ENCODE data around the gene MYADML2.

Gene MYADML2

GRCh38 chr17:81927653-81928543 lies 19.1 kb downstream of the MYADML2 start, which contains the start of gene MAFG:
Gene MAFG (minus strand): TSS chr17:81927735. CDS start chr17:81923185, 4,550 bp downstream.
- Histone ChIP-seq H3K4me1 (ENCODE audit: control insufficient read depth, insufficient read depth, low read length) (peaks cover 32% of the 10 kb centered on the region), H3K4me3 (ENCODE audit: insufficient read depth, low read depth, low read length) (peak within 1 kb of the TSS; percentile 67), H3K27me3 (ENCODE audit: control insufficient read depth, insufficient read depth, low read length, poor library complexity, severe bottlenecking) (peaks cover 17% of the 10 kb centered on the region), H3K36me3 (ENCODE audit: control insufficient read depth, insufficient read depth, low read length) (no peaks in the 10 kb centered on the region), H3K9me3 (ENCODE audit: control insufficient read depth, low read length) (no peaks in the 10 kb centered on the region), H3K27ac (ENCODE audit: insufficient read depth, low read depth, low read length, poor library complexity, severe bottlenecking) (peak within 1 kb of the TSS; percentile 76)
- WGBS, 2 experiments, result 1% methylated on average over 98 of the region's 98 CpGs

- peak overlapping the region; percentile 76 for H3K27ac ChIP-seq (ENCODE audit: insufficient read depth, low read depth, low read length, poor library complexity, severe bottlenecking)
- H3K9me3 ChIP-seq (ENCODE audit: control insufficient read depth, low read length), result no peaks in the 10 kb centered on the region
- H3K27me3 ChIP-seq (ENCODE audit: control insufficient read depth, insufficient read depth, low read length, poor library complexity, severe bottlenecking), result peaks cover 17% of the 10 kb centered on the region
- peak overlapping the region; percentile 67 for H3K4me3 ChIP-seq (ENCODE audit: insufficient read depth, low read depth, low read length)
- H3K36me3 ChIP-seq (ENCODE audit: control insufficient read depth, insufficient read depth, low read length), result no peaks in the 10 kb centered on the region
- H3K4me1 ChIP-seq (ENCODE audit: control insufficient read depth, insufficient read depth, low read length), result peaks cover 32% of the 10 kb centered on the region
- 0% methylated on average over 78 of the region's 78 CpGs for WGBS, 2 experiments
Observed at GRCh38 chr17:81927152-81927652, 19.8 kb downstream of the MYADML2 start.

- H3K9me3 ChIP-seq (ENCODE audit: control insufficient read depth, low read length), result no peaks in the 10 kb centered on the region
- peaks cover 32% of the 10 kb centered on the region for H3K4me1 ChIP-seq (ENCODE audit: control insufficient read depth, insufficient read depth, low read length)
- peak overlapping the region; percentile 67 for H3K4me3 ChIP-seq (ENCODE audit: insufficient read depth, low read depth, low read length)
- H3K27me3 ChIP-seq (ENCODE audit: control insufficient read depth, insufficient read depth, low read length, poor library complexity, severe bottlenecking), result peaks cover 17% of the 10 kb centered on the region
- no peaks in the 10 kb centered on the region for H3K36me3 ChIP-seq (ENCODE audit: control insufficient read depth, insufficient read depth, low read length)
- 1% methylated on average over 46 of the region's 46 CpGs for WGBS, 2 experiments
- peak overlapping the region; percentile 76 for H3K27ac ChIP-seq (ENCODE audit: insufficient read depth, low read depth, low read length, poor library complexity, severe bottlenecking)
Observed at GRCh38 chr17:81926451-81927151, 20.4 kb downstream of the MYADML2 start.

- Histone ChIP-seq H3K27me3 (ENCODE audit: control insufficient read depth, insufficient read depth, low read length, poor library complexity, severe bottlenecking) (peaks cover 17% of the 10 kb centered on the region), H3K4me3 (ENCODE audit: insufficient read depth, low read depth, low read length) (peak overlapping the region; percentile 67), H3K27ac (ENCODE audit: insufficient read depth, low read depth, low read length, poor library complexity, severe bottlenecking) (peak overlapping the region; percentile 76), H3K4me1 (ENCODE audit: control insufficient read depth, insufficient read depth, low read length) (peaks cover 32% of the 10 kb centered on the region), H3K36me3 (ENCODE audit: control insufficient read depth, insufficient read depth, low read length) (no peaks in the 10 kb centered on the region), H3K9me3 (ENCODE audit: control insufficient read depth, low read length) (no peaks in the 10 kb centered on the region)
- 74% methylated on average over 10 of the region's 10 CpGs for WGBS, 2 experiments
Observed at GRCh38 chr17:81925860-81926450, 21.1 kb downstream of the MYADML2 start.

- Histone ChIP-seq H3K27ac (ENCODE audit: insufficient read depth, low read depth, low read length, poor library complexity, severe bottlenecking) (no peak overlapping the region), H3K36me3 (ENCODE audit: control insufficient read depth, insufficient read depth, low read length) (no peaks in the 10 kb centered on the region), H3K9me3 (ENCODE audit: control insufficient read depth, low read length) (no peaks in the 10 kb centered on the region), H3K4me1 (ENCODE audit: control insufficient read depth, insufficient read depth, low read length) (peaks cover 32% of the 10 kb centered on the region), H3K4me3 (ENCODE audit: insufficient read depth, low read depth, low read length) (no peak overlapping the region), H3K27me3 (ENCODE audit: control insufficient read depth, insufficient read depth, low read length, poor library complexity, severe bottlenecking) (peaks cover 17% of the 10 kb centered on the region)
- WGBS, 2 experiments, result 51 to 52% methylated on average over 21 of the region's 21 CpGs
Observed at GRCh38 chr17:81924557-81925532, 22.2 kb downstream of the MYADML2 start.

- no peaks in the 10 kb centered on the region for H3K9me3 ChIP-seq (ENCODE audit: control insufficient read depth, low read length)
- H3K27ac ChIP-seq (ENCODE audit: insufficient read depth, low read depth, low read length, poor library complexity, severe bottlenecking), result peak overlapping the region; percentile 59
- H3K27me3 ChIP-seq (ENCODE audit: control insufficient read depth, insufficient read depth, low read length, poor library complexity, severe bottlenecking), result peaks cover 7% of the 10 kb centered on the region
- H3K4me3 ChIP-seq (ENCODE audit: insufficient read depth, low read depth, low read length), result peak overlapping the region; percentile 18
- H3K36me3 ChIP-seq (ENCODE audit: control insufficient read depth, insufficient read depth, low read length), result no peaks in the 10 kb centered on the region
- WGBS, 2 experiments, result 20 to 22% methylated on average over 32 of the region's 32 CpGs
- peaks cover 29% of the 10 kb centered on the region for H3K4me1 ChIP-seq (ENCODE audit: control insufficient read depth, insufficient read depth, low read length)
Observed at GRCh38 chr17:81923302-81924260, 23.5 kb downstream of the MYADML2 start.

- no peaks in the 10 kb centered on the region for H3K36me3 ChIP-seq (ENCODE audit: control insufficient read depth, insufficient read depth, low read length)
- no peaks in the 10 kb centered on the region for H3K27me3 ChIP-seq (ENCODE audit: control insufficient read depth, insufficient read depth, low read length, poor library complexity, severe bottlenecking)
- H3K4me1 ChIP-seq (ENCODE audit: control insufficient read depth, insufficient read depth, low read length), result peaks cover 26% of the 10 kb centered on the region
- 89 to 91% methylated on average over 56 to 58 of the region's 58 CpGs for WGBS, 2 experiments
- no peaks in the 10 kb centered on the region for H3K9me3 ChIP-seq (ENCODE audit: control insufficient read depth, low read length)
- H3K27ac ChIP-seq (ENCODE audit: insufficient read depth, low read depth, low read length, poor library complexity, severe bottlenecking), result no peak overlapping the region
- H3K4me3 ChIP-seq (ENCODE audit: insufficient read depth, low read depth, low read length), result no peak overlapping the region
Observed at GRCh38 chr17:81922566-81923301, 24.3 kb downstream of the MYADML2 start.

GRCh38 chr17:81921996-81922565 lies 25.0 kb downstream of the MYADML2 start:
- H3K27me3 ChIP-seq (ENCODE audit: control insufficient read depth, insufficient read depth, low read length, poor library complexity, severe bottlenecking), result no peaks in the 10 kb centered on the region
- H3K9me3 ChIP-seq (ENCODE audit: control insufficient read depth, low read length), result no peaks in the 10 kb centered on the region
- H3K4me1 ChIP-seq (ENCODE audit: control insufficient read depth, insufficient read depth, low read length), result peaks cover 26% of the 10 kb centered on the region
- WGBS, 2 experiments, result 93 to 95% methylated on average over 23 of the region's 23 CpGs
- no peak overlapping the region for H3K4me3 ChIP-seq (ENCODE audit: insufficient read depth, low read depth, low read length)
- no peaks in the 10 kb centered on the region for H3K36me3 ChIP-seq (ENCODE audit: control insufficient read depth, insufficient read depth, low read length)
- H3K27ac ChIP-seq (ENCODE audit: insufficient read depth, low read depth, low read length, poor library complexity, severe bottlenecking), result no peak overlapping the region
